Smooth muscle cell (in vitro differentiated cells): Measurements from ENCODE around the gene EFEMP1. TPM values are rescaled to one million over a fixed set of nuclear protein-coding genes. Genes with fewer than 3 reads are reported as not detected.
"Not testable (repeated sequence)": the region's sequence is repeated elsewhere in the genome, so short reads cannot be mapped to it uniquely, and the experiment has no call there.

Source experiments
- DNase-seq: peaks from one replicate; lab custom pipeline; 2025; ENCODE audit not compliant: unreplicated experiment; lab: John Stamatoyannopoulos, UW
- H2AFZ ChIP-seq: fragments of 200-600 bp; sonication (generic); 2 replicates; pipeline ENCODE4 v1.6.0; 2016; ENCODE audit warnings: antibody characterized with exemption, low read depth, mild to moderate bottlenecking
- H3F3A ChIP-seq: fragments of 200-600 bp; sonication (generic); 2 replicates; pipeline ENCODE4 v1.6.0; 2017; ENCODE audit warnings: antibody characterized with exemption, low read depth
- H3K27ac ChIP-seq: fragments of 200-600 bp; sonication (generic); 2 replicates; pipeline ENCODE4 v1.5.1; 2016; ENCODE audit warnings: low read depth, mild to moderate bottlenecking
- H3K27me3 ChIP-seq: fragments of 200-600 bp; sonication (generic); 2 replicates; pipeline ENCODE4 v1.6.1; 2016; ENCODE audit warnings: low read depth, mild to moderate bottlenecking
- H3K36me3 ChIP-seq: fragments of 200-600 bp; sonication (generic); 2 replicates; pipeline ENCODE4 v1.5.1; 2016; ENCODE audit warnings: low read depth
- H3K4me1 ChIP-seq: fragments of 200-600 bp; sonication (generic); 2 replicates; pipeline ENCODE4 v1.5.1; 2016; ENCODE audit warnings: low read depth
- H3K4me2 ChIP-seq: fragments of 200-600 bp; sonication (generic); 2 replicates; pipeline ENCODE4 v1.6.0; 2016; ENCODE audit warnings: mild to moderate bottlenecking
- H3K4me3 ChIP-seq: fragments of 200-600 bp; sonication (generic); 2 replicates; pipeline ENCODE4 v1.5.1; 2016; ENCODE audit warnings: mild to moderate bottlenecking
- H3K79me2 ChIP-seq: fragments of 200-600 bp; sonication (generic); 2 replicates; pipeline ENCODE4 v1.6.0; 2016; ENCODE audit warnings: low read depth, mild to moderate bottlenecking
- H3K9ac ChIP-seq: fragments of 200-600 bp; sonication (generic); 2 replicates; pipeline ENCODE4 v1.6.0; 2016; ENCODE audit warnings: low read depth
- H3K9me3 ChIP-seq: fragments of 200-600 bp; sonication (generic); replicated peaks from 2 replicates; pipeline ENCODE4 v1.5.1; 2016; ENCODE audit warnings: low read depth
- H4K20me1 ChIP-seq: fragments of 200-600 bp; sonication (generic); 2 replicates; pipeline ENCODE4 v1.6.0; 2016; ENCODE audit warnings: low read depth
- CTCF ChIP-seq: fragments of 200-600 bp; sonication (generic); IDR thresholded peaks from 2 replicates; pipeline ENCODE4 v1.5.1; 2017; ENCODE audit warnings: borderline replicate concordance, mild to moderate bottlenecking, antibody characterized with exemption; ENCODE audit not compliant: insufficient read depth, poor library complexity, severe bottlenecking
- WGBS: methylation state at CpG from one replicate; pipeline ENCODE4 v1.1.7; 2016; ENCODE audit warnings: low lambda C conversion rate; 5-methylcytosine and 5-hydroxymethylcytosine counted together
- polyA plus RNA-seq: library from polyadenylated mRNA; unstranded; fragments of >200 nt; fragmentation: Nextera tagmentation; extraction: Ambion mirVana; gene quantifications from 2 replicates; pipeline ENCODE4 v1.2.1, GENCODE V29; 2016
- total RNA-seq: library from RNA; depleted of rRNA; stranded (reverse); fragments of >200 nt; gene quantifications from 2 replicates; pipeline ENCODE4 v1.2.3, GENCODE V29; 2014

Gene EFEMP1
- total and polyA plus RNA-seq, 2 experiments from 2014 or later = 19.2 to 28.3 TPM

GRCh38 chr2:55827855-55828254, 95.7 kb downstream of the EFEMP1 start:
- Histone ChIP-seq H3K27me3 (peaks cover 9% of the 10 kb centered on the region), H3K9me3 (no peaks in the 10 kb centered on the region), H3K4me1 (no peaks in the 10 kb centered on the region), H2AFZ (no peak overlapping the region), H3K27ac (no peak overlapping the region), H3K9ac (no peak overlapping the region), H3K4me3 (no peak overlapping the region), H3K4me2 (no peak overlapping the region), H3K79me2 (no peaks in the 10 kb centered on the region), H4K20me1 (no peaks in the 10 kb centered on the region), H3K36me3 (no peaks in the 10 kb centered on the region), H3F3A (no peaks in the 10 kb centered on the region)
- no peak for TF ChIP-seq CTCF
- no peak for DNase-seq
- WGBS = 79% methylated on average over 1 of the region's 1 CpG

- not testable (repeated sequence) for H3K9me3 ChIP-seq, H3K27ac ChIP-seq, H4K20me1 ChIP-seq, H3K4me3 ChIP-seq, DNase-seq, H3K36me3 ChIP-seq, H3K4me2 ChIP-seq, H3F3A ChIP-seq, H3K79me2 ChIP-seq, H2AFZ ChIP-seq, H3K27me3 ChIP-seq, H3K9ac ChIP-seq, H3K4me1 ChIP-seq
- WGBS = 91% methylated on average over 2 of the region's 2 CpGs
Measured at GRCh38 chr2:55827428-55827827, 96.2 kb downstream of the EFEMP1 start.

GRCh38 chr2:55826246-55826645, 97.3 kb downstream of the EFEMP1 start:
- H2AFZ ChIP-seq = no peak overlapping the region
- H3K36me3 ChIP-seq = no peaks in the 10 kb centered on the region
- H3K27me3 ChIP-seq = peaks cover 14% of the 10 kb centered on the region
- WGBS = 99% methylated on average over 6 of the region's 6 CpGs
- H3K9me3 ChIP-seq = no peaks in the 10 kb centered on the region
- no peaks in the 10 kb centered on the region for H3K79me2 ChIP-seq
- no peak overlapping the region for H3K9ac ChIP-seq
- no peaks in the 10 kb centered on the region for H4K20me1 ChIP-seq
- H3F3A ChIP-seq = no peaks in the 10 kb centered on the region
- H3K4me2 ChIP-seq = no peak overlapping the region
- no peak overlapping the region for H3K27ac ChIP-seq
- no peak overlapping the region for H3K4me3 ChIP-seq
- no peaks in the 10 kb centered on the region for H3K4me1 ChIP-seq
- TF ChIP-seq CTCF = no peak
- DNase-seq = no peak

- H2AFZ ChIP-seq = no peak overlapping the region
- no peak overlapping the region for H3K4me3 ChIP-seq
- no peaks in the 10 kb centered on the region for H3K36me3 ChIP-seq
- H3K4me1 ChIP-seq = no peaks in the 10 kb centered on the region
- WGBS = 96% methylated on average over 14 of the region's 14 CpGs
- TF ChIP-seq CTCF = no peak
- no peaks in the 10 kb centered on the region for H3K79me2 ChIP-seq
- H3K9me3 ChIP-seq = no peaks in the 10 kb centered on the region
- no peak overlapping the region for H3K4me2 ChIP-seq
- H3F3A ChIP-seq = no peaks in the 10 kb centered on the region
- DNase-seq = no peak
- H4K20me1 ChIP-seq = no peaks in the 10 kb centered on the region
- H3K27me3 ChIP-seq = peaks cover 13% of the 10 kb centered on the region
- no peak overlapping the region for H3K9ac ChIP-seq
- no peak overlapping the region for H3K27ac ChIP-seq
Measured at GRCh38 chr2:55824551-55825096, 99.0 kb downstream of the EFEMP1 start.

Other genes with a start within 250 kb of the EFEMP1 start
- gene PNPT1, start 229.9 kb downstream of the EFEMP1 start, total RNA-seq = 11.8 and 16.9 TPM in 2 replicates
- 7.9 and 10.0 TPM in 2 replicates for gene PNPT1, start 229.9 kb downstream of the EFEMP1 start, polyA plus RNA-seq